ENCODE results near the gene ZNF543. TPM values are rescaled to one million over a fixed set of nuclear protein-coding genes. Genes with fewer than 3 reads are reported as not detected.

Gene ZNF543
- total and polyA plus RNA-seq, 9 of the 15 experiments (the other 6 are each of a cell fraction or from before 2014, with no cell fraction given), result 0.14 to 5.5 (median 2.4) TPM

GRCh38 chr19:57276430-57276829 lies 43.8 kb upstream of the ZNF543 start:
- TF ChIP-seq DLX4 (CRISPR knock-in tag; IDR thresholded peaks at IDR 0.05) (no peak), ZNF146 (CRISPR knock-in tag; IDR thresholded peaks at IDR 0.05; ENCODE audit: unreplicated experiment) (no peak), YY1 (IDR thresholded peaks at IDR 0.05; ENCODE audit: borderline replicate concordance in 1 of 3, control insufficient read depth in 1 of 3, extremely low read depth in 1 of 3, insufficient read depth in 3 of 3, insufficient read length in 1 of 3, insufficient replicate concordance in 2 of 3, low read depth in 1 of 3, low read length in 2 of 3) (no peak), SP1 (CRISPR knock-in tag; IDR thresholded peaks at IDR 0.05) (no peak)
- TF ChIP-seq, protein P1, sequence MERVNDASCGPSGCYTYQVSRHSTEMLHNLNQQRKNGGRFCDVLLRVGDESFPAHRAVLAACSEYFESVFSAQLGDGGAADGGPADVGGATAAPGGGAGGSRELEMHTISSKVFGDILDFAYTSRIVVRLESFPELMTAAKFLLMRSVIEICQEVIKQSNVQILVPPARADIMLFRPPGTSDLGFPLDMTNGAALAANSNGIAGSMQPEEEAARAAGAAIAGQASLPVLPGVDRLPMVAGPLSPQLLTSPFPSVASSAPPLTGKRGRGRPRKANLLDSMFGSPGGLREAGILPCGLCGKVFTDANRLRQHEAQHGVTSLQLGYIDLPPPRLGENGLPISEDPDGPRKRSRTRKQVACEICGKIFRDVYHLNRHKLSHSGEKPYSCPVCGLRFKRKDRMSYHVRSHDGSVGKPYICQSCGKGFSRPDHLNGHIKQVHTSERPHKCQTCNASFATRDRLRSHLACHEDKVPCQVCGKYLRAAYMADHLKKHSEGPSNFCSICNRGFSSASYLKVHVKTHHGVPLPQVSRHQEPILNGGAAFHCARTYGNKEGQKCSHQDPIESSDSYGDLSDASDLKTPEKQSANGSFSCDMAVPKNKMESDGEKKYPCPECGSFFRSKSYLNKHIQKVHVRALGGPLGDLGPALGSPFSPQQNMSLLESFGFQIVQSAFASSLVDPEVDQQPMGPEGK (CRISPR knock-in tag; IDR thresholded peaks at IDR 0.05; ENCODE audit: borderline replicate concordance), result no peak
- TF ChIP-seq, protein P2, sequence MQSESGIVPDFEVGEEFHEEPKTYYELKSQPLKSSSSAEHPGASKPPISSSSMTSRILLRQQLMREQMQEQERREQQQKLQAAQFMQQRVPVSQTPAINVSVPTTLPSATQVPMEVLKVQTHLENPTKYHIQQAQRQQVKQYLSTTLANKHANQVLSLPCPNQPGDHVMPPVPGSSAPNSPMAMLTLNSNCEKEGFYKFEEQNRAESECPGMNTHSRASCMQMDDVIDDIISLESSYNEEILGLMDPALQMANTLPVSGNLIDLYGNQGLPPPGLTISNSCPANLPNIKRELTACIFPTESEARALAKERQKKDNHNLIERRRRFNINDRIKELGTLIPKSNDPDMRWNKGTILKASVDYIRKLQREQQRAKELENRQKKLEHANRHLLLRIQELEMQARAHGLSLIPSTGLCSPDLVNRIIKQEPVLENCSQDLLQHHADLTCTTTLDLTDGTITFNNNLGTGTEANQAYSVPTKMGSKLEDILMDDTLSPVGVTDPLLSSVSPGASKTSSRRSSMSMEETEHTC (IDR thresholded peaks at IDR 0.05), result no peak
- TF ChIP-seq, protein P3, sequence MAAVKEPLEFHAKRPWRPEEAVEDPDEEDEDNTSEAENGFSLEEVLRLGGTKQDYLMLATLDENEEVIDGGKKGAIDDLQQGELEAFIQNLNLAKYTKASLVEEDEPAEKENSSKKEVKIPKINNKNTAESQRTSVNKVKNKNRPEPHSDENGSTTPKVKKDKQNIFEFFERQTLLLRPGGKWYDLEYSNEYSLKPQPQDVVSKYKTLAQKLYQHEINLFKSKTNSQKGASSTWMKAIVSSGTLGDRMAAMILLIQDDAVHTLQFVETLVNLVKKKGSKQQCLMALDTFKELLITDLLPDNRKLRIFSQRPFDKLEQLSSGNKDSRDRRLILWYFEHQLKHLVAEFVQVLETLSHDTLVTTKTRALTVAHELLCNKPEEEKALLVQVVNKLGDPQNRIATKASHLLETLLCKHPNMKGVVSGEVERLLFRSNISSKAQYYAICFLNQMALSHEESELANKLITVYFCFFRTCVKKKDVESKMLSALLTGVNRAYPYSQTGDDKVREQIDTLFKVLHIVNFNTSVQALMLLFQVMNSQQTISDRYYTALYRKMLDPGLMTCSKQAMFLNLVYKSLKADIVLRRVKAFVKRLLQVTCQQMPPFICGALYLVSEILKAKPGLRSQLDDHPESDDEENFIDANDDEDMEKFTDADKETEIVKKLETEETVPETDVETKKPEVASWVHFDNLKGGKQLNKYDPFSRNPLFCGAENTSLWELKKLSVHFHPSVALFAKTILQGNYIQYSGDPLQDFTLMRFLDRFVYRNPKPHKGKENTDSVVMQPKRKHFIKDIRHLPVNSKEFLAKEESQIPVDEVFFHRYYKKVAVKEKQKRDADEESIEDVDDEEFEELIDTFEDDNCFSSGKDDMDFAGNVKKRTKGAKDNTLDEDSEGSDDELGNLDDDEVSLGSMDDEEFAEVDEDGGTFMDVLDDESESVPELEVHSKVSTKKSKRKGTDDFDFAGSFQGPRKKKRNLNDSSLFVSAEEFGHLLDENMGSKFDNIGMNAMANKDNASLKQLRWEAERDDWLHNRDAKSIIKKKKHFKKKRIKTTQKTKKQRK (IDR thresholded peaks at IDR 0.05; ENCODE audit: borderline replicate concordance, low read depth, low read length), result no peak
- BruUV-seq (replicated peaks), result no TSS peak
- WGBS (ENCODE audit: insufficient coverage, low coverage, missing lambda C conversion rate), result 0% methylated on average over 1 of the region's 1 CpG
- H2AFZ ChIP-seq (ENCODE audit: low read depth, low read length), result no peak overlapping the region
- in situ Hi-C loops (cut with MboI) (no loop called here), intact Hi-C loops (cut with micrococcal nuclease) (no loop called here)
- no peak overlapping the region for H3K9ac ChIP-seq (ENCODE audit: insufficient read depth in 1 of 2, low read depth in 2 of 2, low read length in 2 of 2)
- H3K4me1 ChIP-seq (replicated peaks in 1 of 2; ENCODE audit: control insufficient read depth in 2 of 2, insufficient read depth in 2 of 2, low read length in 2 of 2), result peaks cover 0 to 5% of the 10 kb centered on the region in 2 experiments; a peak in 4 of 5 replicates
- no peak for ATAC-seq
- H4K20me1 ChIP-seq (replicated peaks; ENCODE audit: control insufficient read depth, insufficient read depth, low read length), result peaks cover 4% of the 10 kb centered on the region; the same call in 1 of the 2 replicates
- H3K27ac ChIP-seq (ENCODE audit: extremely low read depth, low read depth, low read length), result no peak overlapping the region
- POLR2A ChIA-PET, result interaction anchor here (0.6 to 2.4 kb wide), 2 partner anchors 13 to 30 kb away, joined by 3 to 5 read pairs; no protein-coding TSS in a partner anchor
- no peak overlapping the region for H3K4me2 ChIP-seq (ENCODE audit: insufficient read depth, low read length)
- H3K27me3 ChIP-seq (ENCODE audit: control insufficient read depth in 2 of 2, insufficient read depth in 2 of 2, low read length in 2 of 2), result no peaks in the 10 kb centered on the region
- no peak for DNase-seq (ENCODE audit: extremely low read depth in 1 of 4, low spot score in 3 of 4)
- H3K4me3 ChIP-seq, result no peak overlapping the region
- H3K9me1 ChIP-seq (ENCODE audit: control insufficient read depth, insufficient read depth, low read length), result no peaks in the 10 kb centered on the region
- H3K79me2 ChIP-seq (ENCODE audit: control insufficient read depth, insufficient read depth, low read length), result peaks cover 18% of the 10 kb centered on the region
- H3K36me3 ChIP-seq (ENCODE audit: control insufficient read depth, insufficient read depth, low read length), result no peaks in the 10 kb centered on the region
- CTCF ChIA-PET (ENCODE audit: low intra/inter-chr PET ratio), result no interaction called here
- H3K9me3 ChIP-seq (replicated peaks; ENCODE audit: control insufficient read depth, insufficient read depth, low read depth, low read length), result no peaks in the 10 kb centered on the region
- FAIRE-seq, result no peak
